HG03103 (cell line): ENCODE data around the gene ZNF117.
"Not testable (repeated sequence)": the region's sequence is repeated elsewhere in the genome, so short reads cannot be mapped to it uniquely, and the experiment has no call there.

Experiments used
- ATAC-seq: cut with Tn5 transposase; IDR thresholded peaks from one replicate; pipeline ENCODE4 v1.9.1; 2021; ENCODE audit warnings: low read depth; ENCODE audit not compliant: unreplicated experiment

ZNF117 gene

DNA sequence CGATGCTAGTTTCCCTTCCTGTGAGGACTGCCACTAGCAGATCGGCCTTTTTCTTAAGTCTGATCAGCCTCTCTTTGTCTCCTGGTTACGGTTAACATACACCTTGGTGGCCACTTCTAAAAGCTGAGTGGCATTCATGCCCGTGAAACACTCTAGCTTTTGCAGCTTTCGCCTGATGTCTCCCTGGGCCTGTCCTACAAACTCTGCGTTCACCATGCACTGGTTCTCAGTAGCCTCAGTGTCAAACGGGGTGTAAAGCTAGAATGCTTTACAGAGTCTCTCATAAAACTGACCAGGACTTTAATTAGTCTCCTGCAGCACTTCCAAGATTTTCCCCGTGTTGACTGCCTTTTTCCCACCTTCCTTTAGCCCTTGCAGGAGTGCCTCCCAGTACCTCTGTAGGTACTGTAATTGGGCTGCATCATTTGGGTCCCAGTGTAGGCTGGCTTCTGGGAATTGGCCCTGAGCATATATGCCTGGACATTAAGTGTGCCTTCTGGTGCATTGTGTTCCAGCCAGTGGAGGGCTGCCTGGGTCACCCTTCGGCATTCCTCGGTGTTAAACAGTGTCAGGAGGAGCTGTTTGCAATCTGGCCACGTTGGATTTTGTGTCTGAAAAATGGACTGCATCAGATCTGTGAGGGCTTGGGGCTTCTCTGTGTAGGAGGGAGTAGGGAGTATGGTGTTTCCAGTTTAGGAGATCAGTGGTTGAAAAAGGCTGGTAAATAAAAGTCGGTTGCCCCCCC, 6.5 kb upstream of the ZNF117 start:
- no peak for ATAC-seq

DNA sequence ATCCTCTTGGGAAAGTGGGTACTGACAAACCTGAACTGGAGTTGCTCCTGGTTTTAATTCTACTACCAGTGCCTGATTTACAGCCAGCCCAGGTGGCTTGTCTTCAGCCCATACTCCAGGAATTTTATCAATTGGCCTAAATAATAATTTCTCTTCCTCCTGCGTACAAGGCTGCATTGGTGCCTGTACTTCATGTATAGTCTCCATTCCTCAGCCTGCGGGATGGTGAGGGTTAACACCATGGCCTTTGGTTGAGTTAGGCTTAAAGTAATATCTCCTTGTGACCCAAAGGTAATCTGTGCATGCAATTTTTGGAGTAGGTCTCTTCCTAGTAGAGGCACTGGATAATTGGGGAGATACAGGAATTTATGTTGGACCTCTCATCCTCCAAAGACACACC, 5.5 kb upstream of the ZNF117 start:
- ATAC-seq: no peak

DNA sequence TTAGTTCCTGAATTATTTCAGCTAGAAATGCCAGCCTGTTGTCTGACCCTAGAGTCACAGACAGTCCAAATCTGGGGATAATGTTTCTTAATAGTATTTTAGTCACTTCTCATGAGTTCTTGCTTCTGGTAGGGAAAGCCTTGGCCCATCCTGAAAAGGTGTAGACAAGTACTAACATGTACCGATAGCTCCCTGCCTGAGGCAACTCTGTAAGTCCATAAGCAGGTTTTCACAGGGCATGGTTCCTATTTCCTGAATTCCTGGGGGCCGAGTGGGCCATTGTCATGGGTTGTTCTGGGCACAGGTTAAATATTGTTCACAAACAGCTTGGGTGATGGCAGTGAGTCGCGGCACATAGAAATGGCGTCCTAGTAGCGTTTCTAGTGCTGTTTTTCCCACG, 3.1 kb upstream of the ZNF117 start:
- no peak for ATAC-seq

DNA sequence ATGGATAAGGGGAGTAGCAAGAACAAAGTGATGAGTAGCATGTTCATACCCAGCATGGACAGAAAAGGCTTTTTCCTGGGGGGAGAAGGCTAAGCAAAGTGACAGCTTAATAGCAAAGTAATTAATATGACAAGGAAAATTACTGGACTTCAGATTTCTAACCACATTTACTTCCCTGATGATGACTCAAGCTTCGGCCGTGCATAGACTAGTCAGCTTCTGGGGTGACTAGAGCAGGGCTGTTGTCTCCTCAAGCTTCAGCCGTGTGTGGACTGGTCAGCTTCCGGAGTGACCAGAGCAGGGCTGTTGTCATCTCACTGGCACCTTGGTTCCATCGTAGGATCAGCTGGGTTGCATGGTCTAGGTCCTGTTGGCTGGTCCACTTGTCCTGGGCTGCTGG, 2.1 kb upstream of the ZNF117 start:
- ATAC-seq: no peak

DNA sequence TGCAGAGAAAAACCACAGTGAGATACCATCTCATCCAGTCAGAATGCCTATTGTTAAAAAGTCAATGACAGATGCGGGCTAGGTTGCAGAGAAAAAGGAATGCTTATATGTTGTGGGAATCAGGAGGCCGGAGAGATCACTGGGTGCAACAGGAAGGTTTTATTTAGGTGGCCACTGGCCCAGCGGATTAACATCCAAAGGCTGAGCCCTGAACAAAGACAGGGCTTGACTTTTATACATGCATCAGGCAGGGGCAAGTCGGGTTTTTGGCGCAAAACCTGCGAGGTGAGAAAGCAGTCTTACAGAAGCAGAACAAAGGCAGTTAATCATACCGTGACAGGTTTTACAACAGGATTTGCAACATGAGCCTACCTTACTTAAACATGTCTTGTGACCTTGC, 620 bp downstream of the ZNF117 start:
- no peak for ATAC-seq

DNA sequence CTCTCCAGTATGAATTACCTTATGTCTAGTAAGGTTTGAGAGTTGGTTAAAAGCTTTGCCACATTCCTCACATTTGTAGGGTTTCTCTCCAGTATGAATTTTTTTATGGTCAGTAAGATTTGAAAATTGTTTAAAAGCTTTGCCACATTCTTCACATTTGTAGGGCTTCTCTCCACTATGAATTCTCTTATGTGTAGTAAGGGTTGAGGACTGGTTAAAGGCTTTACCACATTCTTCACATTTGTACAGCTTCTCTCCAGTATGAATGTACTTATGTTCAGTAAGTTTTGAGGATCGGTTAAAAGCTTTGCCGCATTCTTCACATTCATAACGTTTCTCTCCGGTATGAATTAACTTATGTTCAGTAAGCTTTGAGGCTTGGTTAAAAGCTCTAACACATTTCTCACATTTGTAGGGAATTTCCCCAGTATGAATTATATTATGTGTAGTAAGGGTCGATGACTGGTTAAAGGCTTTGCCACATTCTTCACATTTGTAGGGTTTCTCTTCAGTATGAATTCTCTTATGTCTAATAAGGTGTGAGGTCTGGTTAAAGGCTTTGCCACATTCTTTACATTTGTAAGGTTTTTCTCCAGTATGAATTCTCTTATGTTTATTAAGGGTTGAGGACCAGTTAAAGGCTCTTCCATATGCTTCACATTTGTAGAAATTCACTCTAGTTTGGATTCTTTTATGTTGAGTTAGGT, 12.2 kb downstream of the ZNF117 start:
- no peak for ATAC-seq

DNA sequence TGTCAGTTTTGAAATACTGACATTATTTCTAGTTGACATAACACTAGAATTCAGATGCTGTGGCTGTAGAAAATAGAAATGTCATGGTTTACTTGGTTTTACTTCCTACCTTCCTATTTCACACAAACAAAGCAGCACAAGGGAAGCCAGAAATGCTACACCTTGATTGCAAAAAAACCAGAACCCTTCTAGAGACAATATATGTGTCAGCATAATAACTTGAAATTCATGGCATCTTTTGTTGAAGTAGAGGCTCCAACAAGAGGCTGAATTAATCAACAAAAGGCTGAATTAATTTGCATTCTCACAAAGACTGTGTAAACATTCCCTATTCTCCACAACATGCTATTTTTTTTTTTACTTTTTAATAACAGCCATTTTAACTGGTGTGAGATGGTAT, 25.2 kb downstream of the ZNF117 start:
- ATAC-seq: no peak

DNA sequence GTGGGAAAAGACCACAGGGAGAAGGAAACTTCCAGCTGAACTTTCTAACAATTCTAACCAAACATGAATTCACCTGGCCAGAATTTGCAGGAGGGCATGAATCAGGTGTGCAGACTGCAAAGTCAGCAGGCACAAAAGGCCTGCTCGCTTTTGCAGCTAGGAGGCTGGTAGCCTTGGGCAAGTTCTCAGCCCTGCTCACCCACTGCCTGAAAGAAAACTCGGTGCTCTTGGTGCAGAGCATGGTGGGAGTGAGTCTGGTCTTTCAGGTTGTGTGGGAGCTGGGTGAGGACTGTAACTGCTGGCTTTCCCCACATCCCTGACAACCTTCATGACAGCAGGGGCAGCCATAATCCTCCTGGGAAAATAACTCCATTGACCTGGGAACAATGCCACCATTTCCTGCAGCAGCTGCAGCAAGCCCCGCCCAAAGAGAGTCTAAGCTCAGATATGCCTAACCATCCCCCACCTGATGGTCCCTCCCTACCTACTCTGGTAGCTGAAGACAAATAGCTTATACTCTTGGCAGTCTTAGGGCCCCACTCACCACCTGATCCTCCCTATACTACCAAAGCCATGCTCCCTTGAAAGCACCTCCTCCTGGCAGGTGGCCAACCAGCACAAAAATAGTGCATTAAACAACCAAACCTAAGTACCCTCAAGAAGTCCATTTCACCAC, 31.6 kb downstream of the ZNF117 start:
- ATAC-seq: no peak

DNA sequence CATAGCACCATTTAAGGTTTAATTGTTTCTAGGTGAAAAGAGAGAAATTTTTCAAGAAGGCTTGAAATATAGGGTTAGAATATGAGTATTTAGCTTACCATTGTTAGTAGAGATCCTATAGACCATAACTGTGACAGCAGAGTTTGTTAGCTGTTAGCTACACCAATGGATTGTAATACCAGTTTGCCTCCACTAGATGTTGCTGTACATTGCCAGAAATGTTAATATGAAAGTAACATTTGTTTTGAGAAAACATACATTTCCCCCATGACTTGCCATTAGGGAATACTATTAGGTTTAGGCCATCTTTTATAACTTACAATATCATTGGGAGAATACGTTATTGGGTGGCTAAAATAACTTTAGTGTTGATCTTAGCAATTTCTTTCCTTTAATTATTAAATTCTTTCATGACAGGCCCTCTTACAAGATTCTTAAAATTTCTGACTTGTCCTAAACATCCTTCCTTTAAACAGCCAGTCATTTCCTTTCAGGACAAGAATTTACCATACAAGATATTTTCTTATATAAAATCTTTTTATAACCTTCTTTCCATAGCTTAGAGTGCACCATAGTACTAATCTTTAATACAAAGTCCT, 39.5 kb downstream of the ZNF117 start:
- peak; percentile 68 for ATAC-seq

DNA sequence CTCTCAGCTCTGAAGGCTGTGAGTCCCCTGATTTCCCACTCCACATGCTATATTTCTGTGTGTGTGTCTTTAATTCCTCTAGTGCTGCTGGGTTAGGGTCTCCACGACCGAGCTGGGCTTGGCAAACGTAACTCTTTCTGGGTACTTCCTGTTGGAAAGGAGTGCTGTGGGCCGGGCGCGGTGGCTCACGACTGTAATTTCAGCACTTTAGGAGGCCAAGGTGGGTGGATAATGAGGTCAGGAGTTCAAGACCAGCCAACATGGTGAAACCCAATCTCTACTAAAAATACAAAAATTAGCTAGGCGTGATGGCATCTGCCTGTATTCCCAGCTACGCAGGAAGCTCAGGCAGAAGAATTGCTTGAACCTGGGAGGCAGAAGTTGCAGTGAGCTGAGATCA, 40.2 kb downstream of the ZNF117 start:
- ATAC-seq: not testable (repeated sequence)

DNA sequence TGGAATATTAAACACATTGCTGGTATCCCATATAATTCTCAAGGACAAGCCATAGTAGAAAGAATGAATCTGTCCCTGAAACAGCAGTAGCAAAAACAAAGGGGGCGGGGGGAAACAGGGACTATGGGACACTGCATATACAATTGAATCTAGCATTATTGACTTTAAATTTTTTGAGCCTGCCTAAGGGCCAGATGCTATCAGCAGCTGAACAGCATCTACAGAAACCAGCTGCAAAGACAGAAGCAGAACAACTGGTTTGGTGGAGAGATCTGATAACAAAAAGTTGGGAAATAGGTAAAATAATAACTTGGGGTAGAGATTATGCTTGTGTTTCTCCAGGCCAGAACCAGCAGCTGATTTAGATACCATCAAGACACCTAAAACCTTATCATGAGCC, 42.1 kb downstream of the ZNF117 start:
- not testable (repeated sequence) for ATAC-seq

DNA sequence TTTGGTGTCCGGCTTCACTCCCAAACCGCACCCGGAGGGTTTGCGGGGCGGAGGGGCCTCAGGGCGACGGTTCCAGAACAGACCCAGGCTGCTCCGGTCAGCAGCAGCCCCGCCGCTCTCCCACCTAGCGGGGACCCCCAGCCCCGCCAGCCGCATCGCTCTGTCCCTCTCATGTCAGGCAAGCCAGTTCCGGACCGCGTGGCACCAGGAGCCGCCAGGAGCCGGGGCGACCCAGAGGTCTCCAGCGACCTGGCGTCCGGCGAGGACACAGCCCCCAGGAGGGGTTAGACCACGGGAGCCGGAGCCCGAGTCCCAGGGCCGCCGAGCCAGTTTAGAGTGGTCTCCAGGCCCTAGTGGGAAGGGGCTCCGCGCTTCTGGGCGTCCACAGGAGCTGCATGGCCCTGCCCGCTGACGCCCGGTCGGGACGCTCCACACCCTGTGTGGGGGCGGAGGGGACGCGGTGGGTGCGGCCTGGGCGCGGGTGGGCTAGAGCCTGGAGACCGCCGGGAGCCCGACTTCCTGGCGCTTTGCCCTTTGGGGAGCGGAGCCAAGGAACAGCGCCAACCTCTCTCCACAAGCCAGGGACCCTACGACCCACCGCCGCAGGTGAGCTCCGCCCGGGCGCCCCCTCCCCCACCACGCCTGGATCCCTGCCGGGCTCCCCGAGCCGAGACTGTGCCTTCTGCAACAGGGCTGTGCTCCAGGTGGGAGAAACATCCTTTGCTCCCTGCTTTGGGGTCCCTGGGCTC, 43.4 kb downstream of the ZNF117 start:
- no peak for ATAC-seq

DNA sequence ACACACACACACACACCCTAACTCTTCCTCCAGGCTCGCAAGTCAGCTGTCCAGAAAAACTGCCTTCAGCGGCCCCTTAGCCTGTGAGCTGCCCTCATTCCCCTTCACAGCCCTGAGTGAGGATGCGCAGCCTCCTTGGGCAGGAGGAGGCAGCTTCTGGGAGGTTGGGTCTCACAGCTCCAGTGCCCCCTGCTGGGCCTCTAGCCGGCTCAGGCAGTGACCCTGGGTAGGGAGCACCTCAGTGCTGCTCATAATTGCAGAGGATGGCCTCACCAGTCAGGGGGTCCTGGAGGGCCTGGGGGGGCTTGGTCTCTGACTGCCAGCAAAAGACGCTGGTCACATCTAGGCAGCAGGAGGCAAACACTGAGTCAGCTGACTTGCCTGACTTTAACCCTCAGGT, 44.1 kb downstream of the ZNF117 start:
- no peak for ATAC-seq

DNA sequence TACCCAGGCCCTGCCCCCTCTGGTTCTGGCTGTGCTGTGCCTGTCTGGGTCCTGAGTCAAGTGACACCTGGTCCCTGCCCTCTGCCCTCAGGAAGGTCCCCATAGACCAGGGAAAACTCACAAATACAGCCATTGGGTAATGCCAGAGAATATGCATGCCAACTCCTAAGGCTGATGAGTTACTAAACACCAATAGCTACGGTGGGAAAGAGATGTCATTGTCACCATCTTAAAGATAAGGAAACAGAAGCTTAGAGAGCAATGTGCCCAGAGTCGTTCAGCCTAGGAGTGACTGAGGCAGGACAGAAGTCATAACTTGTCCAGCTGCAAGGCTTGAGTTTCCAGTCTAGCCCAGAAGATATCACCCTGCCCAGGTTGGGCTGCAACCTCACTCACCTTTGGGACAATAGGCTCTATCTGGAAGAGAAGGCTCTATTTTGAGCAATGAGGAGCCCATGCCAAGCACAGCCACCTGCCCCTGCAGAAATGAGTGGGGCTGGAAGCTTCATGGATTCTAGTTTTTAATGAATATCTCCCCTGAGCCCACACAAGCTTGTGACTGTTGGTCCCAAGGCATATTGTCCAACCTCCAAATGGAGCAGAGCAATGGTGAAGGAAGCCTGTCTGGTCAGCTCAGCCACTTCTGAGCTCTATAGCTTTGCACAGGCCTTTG, 45.2 kb downstream of the ZNF117 start:
- ATAC-seq: no peak

DNA sequence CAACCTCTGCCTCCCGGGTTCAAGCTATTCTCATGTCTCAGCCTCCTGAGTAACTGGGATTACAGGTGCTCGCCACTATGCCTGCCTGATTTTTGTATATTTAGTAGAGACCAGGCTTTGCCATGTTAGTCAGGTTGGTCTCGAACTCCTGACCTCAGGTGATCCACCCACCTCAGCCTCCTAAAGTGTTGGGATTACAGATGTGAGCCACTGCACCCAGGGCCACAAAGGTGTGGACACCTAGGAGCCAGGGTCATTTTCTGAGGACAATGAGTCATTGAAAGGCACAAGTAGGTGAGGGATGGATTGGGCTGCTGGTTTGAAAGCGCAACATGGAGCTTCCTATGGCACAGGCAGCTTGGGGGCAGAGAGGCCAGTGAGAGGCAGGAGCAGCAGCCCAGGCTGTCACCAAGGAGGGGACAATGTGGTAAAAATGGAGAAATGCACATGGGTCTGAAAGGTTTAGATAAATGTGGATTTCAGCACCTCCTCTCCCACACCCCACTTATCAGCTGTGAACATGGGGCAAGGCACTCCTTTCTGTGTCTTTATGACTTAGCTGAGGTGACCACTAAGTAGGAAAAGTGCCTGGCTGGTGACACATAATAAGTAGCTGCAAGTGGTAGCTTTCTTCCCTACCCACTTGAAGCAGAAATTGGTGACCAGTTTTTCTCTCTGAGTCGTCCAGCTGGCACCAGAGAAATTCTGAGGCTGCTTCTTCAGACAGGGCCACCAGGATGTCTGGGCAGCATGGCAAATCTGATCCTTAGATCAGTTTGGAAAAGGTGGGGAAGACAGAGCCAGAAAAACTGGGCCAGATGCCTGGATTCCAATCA, 46.0 kb downstream of the ZNF117 start:
- not testable (repeated sequence) for ATAC-seq

DNA sequence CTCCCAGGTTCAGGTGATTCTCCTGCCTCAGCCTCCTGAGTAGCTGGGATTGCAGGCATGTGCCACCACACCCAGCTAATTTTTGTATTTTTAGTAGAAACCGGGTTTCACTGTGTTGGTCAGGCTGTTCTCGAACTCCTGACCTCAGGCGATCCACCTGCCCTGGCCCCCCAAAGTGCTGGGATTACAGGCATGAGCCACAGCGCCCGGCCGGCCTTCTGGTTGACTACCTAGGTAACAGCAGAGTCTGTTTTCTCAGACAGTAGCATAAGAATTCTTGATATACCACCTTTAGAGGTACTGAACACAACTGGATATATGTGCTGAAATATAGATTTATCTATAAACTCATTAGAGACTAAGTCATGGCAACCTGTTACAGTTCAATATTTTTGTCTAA, 50.8 kb downstream of the ZNF117 start:
- ATAC-seq: not testable (repeated sequence)

DNA sequence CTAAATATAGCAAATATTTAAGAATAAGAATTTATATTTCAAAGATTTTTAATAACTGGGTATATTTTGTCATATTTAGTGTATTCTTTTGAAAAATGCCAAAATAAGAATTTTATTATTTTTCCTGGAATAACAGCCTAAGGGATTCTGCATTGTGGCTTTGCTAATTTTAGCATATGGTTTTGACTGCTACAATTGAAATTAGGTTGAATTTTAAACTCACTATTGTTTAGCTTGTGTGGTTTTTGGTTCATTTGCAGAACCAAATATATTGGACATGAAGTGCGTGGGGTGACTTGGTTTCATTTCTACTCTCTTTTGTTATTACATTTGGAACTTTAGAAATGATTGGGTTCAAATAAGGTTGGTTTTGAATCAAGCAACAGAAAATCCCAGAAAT, 52.3 kb downstream of the ZNF117 start:
- ATAC-seq: no peak

DNA sequence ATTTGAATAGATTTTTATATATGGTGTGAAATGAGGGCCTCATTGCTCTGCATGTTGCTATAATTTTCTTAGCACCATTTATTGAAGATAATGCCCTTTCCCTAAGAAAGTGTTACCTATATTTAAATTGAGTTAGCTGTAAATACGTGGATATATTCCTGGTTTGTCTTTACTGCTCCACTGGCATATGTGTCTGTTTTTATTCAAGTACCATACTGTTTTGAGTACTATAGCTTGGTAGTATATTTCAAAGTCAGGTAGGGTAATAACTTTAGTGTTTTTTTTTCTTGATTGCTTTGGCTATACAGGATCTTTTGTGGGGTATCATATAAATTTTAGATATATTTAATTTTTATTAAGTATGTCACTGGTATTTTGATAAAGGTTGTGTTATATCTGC, 56.4 kb downstream of the ZNF117 start:
- ATAC-seq: no peak
